ENCODE results near the gene ZNF552. TPM values are rescaled to one million over a fixed set of nuclear protein-coding genes. Genes with fewer than 3 reads are reported as not detected.

ZNF552 gene
- total and polyA plus RNA-seq, 2 of the 13 experiments (the other 11 are each of a cell fraction or from before 2014, with no cell fraction given) = 8.1 to 16.6 TPM

DNA sequence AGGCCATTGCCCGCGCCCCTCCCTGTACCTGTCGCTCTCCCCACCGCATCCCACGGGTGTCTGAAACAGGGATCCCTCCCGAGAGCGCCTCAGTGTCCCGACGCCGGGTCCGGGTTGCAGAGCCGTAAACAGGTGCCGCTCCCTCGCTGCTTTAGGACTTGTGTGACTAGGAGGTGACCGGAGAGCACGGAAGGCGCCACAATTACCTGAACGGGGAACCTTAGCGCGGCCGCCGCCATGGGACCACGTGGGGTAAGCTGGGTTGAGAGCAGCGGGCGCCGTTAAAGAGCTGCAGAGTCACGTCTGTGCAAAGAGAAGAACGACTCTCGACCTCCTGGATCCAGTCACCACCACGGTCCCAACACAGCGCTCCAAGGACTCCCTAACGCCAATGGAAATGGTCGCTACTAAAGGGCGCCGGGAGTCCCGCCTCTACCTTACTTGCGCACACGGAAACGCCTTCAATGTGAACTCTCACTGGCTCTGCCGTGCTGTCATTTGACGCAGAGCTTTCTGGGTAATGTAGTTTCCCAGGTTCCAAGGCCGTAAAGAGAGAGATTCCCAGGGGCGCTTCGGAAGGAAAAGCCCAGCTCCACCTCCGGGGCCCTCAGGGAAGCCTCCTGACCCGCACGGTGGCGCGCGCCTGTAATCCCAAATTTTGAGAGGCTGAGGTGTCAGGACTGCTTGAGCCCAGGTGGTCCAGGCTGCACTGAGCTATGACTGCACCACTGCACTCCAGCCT is at the start of gene ZNF552 (continued):
- TF ChIP-seq, protein P1, sequence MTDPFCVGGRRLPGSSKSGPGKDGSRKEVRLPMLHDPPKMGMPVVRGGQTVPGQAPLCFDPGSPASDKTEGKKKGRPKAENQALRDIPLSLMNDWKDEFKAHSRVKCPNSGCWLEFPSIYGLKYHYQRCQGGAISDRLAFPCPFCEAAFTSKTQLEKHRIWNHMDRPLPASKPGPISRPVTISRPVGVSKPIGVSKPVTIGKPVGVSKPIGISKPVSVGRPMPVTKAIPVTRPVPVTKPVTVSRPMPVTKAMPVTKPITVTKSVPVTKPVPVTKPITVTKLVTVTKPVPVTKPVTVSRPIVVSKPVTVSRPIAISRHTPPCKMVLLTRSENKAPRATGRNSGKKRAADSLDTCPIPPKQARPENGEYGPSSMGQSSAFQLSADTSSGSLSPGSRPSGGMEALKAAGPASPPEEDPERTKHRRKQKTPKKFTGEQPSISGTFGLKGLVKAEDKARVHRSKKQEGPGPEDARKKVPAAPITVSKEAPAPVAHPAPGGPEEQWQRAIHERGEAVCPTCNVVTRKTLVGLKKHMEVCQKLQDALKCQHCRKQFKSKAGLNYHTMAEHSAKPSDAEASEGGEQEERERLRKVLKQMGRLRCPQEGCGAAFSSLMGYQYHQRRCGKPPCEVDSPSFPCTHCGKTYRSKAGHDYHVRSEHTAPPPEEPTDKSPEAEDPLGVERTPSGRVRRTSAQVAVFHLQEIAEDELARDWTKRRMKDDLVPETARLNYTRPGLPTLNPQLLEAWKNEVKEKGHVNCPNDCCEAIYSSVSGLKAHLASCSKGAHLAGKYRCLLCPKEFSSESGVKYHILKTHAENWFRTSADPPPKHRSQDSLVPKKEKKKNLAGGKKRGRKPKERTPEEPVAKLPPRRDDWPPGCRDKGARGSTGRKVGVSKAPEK (CRISPR knock-in tag; IDR thresholded peaks at IDR 0.05; ENCODE audit: borderline replicate concordance) = no peak
- TF ChIP-seq MAFG (CRISPR knock-in tag; IDR thresholded peaks at IDR 0.05) (no peak), ADNP (CRISPR knock-in tag; IDR thresholded peaks at IDR 0.05) (no peak), ZNF446 (CRISPR knock-in tag; IDR thresholded peaks at IDR 0.05) (no peak), NFIC (IDR thresholded peaks at IDR 0.05; ENCODE audit: low read length) (no peak), RBFOX2 (IDR thresholded peaks at IDR 0.05; ENCODE audit: low read depth, low read length) (peak; percentile 60; the same call in 1 of the 2 replicates), NKX3-1 (CRISPR knock-in tag; IDR thresholded peaks at IDR 0.05) (no peak), ZNF180 (CRISPR knock-in tag; IDR thresholded peaks at IDR 0.05; ENCODE audit: borderline replicate concordance, low read depth) (no peak), KLF11 (CRISPR knock-in tag; IDR thresholded peaks at IDR 0.05) (no peak), HMG20B (CRISPR knock-in tag; conservative IDR thresholded peaks at IDR 0.05) (no peak), MBNL3 (CRISPR knock-in tag; conservative IDR thresholded peaks at IDR 0.05) (no peak), ZNF207 (IDR thresholded peaks at IDR 0.05; ENCODE audit: borderline replicate concordance) (no peak)
- TF ChIP-seq, protein P2, sequence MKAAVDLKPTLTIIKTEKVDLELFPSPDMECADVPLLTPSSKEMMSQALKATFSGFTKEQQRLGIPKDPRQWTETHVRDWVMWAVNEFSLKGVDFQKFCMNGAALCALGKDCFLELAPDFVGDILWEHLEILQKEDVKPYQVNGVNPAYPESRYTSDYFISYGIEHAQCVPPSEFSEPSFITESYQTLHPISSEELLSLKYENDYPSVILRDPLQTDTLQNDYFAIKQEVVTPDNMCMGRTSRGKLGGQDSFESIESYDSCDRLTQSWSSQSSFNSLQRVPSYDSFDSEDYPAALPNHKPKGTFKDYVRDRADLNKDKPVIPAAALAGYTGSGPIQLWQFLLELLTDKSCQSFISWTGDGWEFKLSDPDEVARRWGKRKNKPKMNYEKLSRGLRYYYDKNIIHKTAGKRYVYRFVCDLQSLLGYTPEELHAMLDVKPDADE (CRISPR knock-in tag; IDR thresholded peaks at IDR 0.05) = 0 out of 2 replicates have a peak, but pooled peaks have one; percentile 32
- TF ChIP-seq, protein P3, sequence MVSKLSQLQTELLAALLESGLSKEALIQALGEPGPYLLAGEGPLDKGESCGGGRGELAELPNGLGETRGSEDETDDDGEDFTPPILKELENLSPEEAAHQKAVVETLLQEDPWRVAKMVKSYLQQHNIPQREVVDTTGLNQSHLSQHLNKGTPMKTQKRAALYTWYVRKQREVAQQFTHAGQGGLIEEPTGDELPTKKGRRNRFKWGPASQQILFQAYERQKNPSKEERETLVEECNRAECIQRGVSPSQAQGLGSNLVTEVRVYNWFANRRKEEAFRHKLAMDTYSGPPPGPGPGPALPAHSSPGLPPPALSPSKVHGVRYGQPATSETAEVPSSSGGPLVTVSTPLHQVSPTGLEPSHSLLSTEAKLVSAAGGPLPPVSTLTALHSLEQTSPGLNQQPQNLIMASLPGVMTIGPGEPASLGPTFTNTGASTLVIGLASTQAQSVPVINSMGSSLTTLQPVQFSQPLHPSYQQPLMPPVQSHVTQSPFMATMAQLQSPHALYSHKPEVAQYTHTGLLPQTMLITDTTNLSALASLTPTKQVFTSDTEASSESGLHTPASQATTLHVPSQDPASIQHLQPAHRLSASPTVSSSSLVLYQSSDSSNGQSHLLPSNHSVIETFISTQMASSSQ (IDR thresholded peaks at IDR 0.05; ENCODE audit: low read depth) = no peak
- TF ChIP-seq, protein P3 (CRISPR knock-in tag; IDR thresholded peaks at IDR 0.05; ENCODE audit: borderline replicate concordance) = 0 out of 2 replicates have a peak, but pooled peaks have one; percentile 36
- TF ChIP-seq, protein P4, sequence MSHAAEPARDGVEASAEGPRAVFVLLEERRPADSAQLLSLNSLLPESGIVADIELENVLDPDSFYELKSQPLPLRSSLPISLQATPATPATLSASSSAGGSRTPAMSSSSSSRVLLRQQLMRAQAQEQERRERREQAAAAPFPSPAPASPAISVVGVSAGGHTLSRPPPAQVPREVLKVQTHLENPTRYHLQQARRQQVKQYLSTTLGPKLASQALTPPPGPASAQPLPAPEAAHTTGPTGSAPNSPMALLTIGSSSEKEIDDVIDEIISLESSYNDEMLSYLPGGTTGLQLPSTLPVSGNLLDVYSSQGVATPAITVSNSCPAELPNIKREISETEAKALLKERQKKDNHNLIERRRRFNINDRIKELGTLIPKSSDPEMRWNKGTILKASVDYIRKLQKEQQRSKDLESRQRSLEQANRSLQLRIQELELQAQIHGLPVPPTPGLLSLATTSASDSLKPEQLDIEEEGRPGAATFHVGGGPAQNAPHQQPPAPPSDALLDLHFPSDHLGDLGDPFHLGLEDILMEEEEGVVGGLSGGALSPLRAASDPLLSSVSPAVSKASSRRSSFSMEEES (CRISPR knock-in tag; IDR thresholded peaks at IDR 0.05) = no peak
- TF ChIP-seq, protein P5, sequence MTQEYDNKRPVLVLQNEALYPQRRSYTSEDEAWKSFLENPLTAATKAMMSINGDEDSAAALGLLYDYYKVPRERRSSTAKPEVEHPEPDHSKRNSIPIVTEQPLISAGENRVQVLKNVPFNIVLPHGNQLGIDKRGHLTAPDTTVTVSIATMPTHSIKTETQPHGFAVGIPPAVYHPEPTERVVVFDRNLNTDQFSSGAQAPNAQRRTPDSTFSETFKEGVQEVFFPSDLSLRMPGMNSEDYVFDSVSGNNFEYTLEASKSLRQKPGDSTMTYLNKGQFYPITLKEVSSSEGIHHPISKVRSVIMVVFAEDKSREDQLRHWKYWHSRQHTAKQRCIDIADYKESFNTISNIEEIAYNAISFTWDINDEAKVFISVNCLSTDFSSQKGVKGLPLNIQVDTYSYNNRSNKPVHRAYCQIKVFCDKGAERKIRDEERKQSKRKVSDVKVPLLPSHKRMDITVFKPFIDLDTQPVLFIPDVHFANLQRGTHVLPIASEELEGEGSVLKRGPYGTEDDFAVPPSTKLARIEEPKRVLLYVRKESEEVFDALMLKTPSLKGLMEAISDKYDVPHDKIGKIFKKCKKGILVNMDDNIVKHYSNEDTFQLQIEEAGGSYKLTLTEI (CRISPR knock-in tag; conservative IDR thresholded peaks at IDR 0.05) = no peak
